Pancreas (tissue), 10 donors: Measurements from ENCODE around the gene SND1. TPM values are rescaled to one million over a fixed set of nuclear protein-coding genes. Genes with fewer than 3 reads are reported as not detected.
A peak's percentile ranks its signal among the peaks of the same experiment; 100 is the strongest.

Experiments
- ATAC-seq, 4 donors: fragments of 200-7000 bp; cut with Tn5 transposase; one replicate each; pipeline versions ENCODE4 v1.8.0 to v1.9.1; 2020; ENCODE audit warnings: mild to moderate bottlenecking in 4 of 4, moderate library complexity in 4 of 4
- DNase-seq, 6 donors: peaks; one replicate each; pipeline ENCODE4 v3.0.0-alpha.2; 2020
- FAIRE-seq: peaks from 2 replicates; lab custom pipeline; 2012; peaks lifted over from hg19 to GRCh38; lab: Jason Lieb, UNC
- H3K27ac ChIP-seq, 4 donors: fragments of 200-600 bp; sonication (generic); 1 replicate in 3 of 4; 2 replicates in 1 of 4; pipeline versions ENCODE4 v1.5.0 to v1.8.0; 2020
- H3K27me3 ChIP-seq, 4 donors: fragments of 200-600 bp; one replicate each; pipeline ENCODE4 v1.8.0; 2021
- H3K36me3 ChIP-seq, 3 donors: fragments of 200-600 bp; sonication (generic) in 1 of 3; one replicate each; pipeline versions ENCODE4 v1.5.0 to v1.8.0; 2020 to 2021
- H3K4me1 ChIP-seq, 3 donors: fragments of 200-600 bp; one replicate each; pipeline ENCODE4 v1.8.0; 2021
- H3K4me3 ChIP-seq, 4 donors: fragments of 200-600 bp; sonication (generic) in 2 of 4; one replicate each; pipeline versions ENCODE4 v1.5.0 to v1.8.0; 2020 to 2021
- H3K9me3 ChIP-seq, 4 donors: fragments of 200-600 bp; one replicate each; pipeline ENCODE4 v1.8.0; 2021
- CTCF ChIP-seq, 4 donors: fragments of 200-600 bp; sonication (generic) in 3 of 4; IDR thresholded peaks; one replicate each; pipeline versions ENCODE4 v1.5.0 to v1.8.0; 2021; ENCODE audit warnings: antibody characterized with exemption in 4 of 4
- WGBS, 2 donors: extraction: QIAGEN DNeasy Blood & Tissue Kit; methylation state at CpG; one replicate each; pipeline ENCODE4 v1.1.7; 2013; 5-methylcytosine and 5-hydroxymethylcytosine counted together
- intact Hi-C, 3 donors: fragments of 100-400 bp; cut with DNase I; formaldehyde crosslinking; loops; one replicate each; pipeline versions ENCODE4 v1.11.1 to v1.14.2; 2022
- polyA plus RNA-seq, 2 donors: library from polyadenylated mRNA; stranded (reverse); fragments of 200-250 nt; gene quantifications; one replicate each; pipeline ENCODE4 v1.2.3, GENCODE V29; 2013
- total RNA-seq, 6 donors: library from RNA; stranded (reverse); fragmentation: NEBNext Ultra II Directional in 4 of 6; extraction: Animal tissue kit (Norgen Biotek cat#: 25700) in 4 of 6; gene quantifications; one replicate each; pipeline versions ENCODE4 v1.2.1 to v1.2.4, GENCODE V29; 2021 to 2023
- donor health status: healthy with polysubstance abuse.
- donor health status: DM: no; HTN: no; CAD: no; lungs with moderate emphysema.
- donor health status: DM: no; HTN: no; CAD: no.
- donor health status: control.
- donor health status: control.
- donor health status: Bipolar disorder and iron deficiency.
- donor health status: DM: yes; HTN: yes; CAD: no.
- donor health status: DM: no; HTN: no; CAD: no.
- donor health status: DM: no; HTN: no; CAD: no.
- donor health status: DM: yes; HTN: yes; CAD: no.

SND1 gene
- total and polyA plus RNA-seq, 8 donors = 84.1 to 308 (median 225) TPM

GRCh38 chr7:128060018-128060417, 408.0 kb downstream of the SND1 start:
- H3K4me1 ChIP-seq = no peaks in the 10 kb centered on the region
- no peaks in the 10 kb centered on the region for H3K27me3 ChIP-seq
- intact Hi-C loops = no loop called here
- 83% methylated on average over 3 of the region's 3 CpGs for WGBS, 2 donors
- H3K4me3 ChIP-seq = no peak overlapping the region
- TF ChIP-seq CTCF (IDR thresholded peaks at IDR 0.05) = no peak
- no peak for DNase-seq
- no peak for ATAC-seq
- H3K36me3 ChIP-seq = no peaks in the 10 kb centered on the region
- no peak overlapping the region for H3K27ac ChIP-seq
- no peak for FAIRE-seq
- no peaks in the 10 kb centered on the region for H3K9me3 ChIP-seq

GRCh38 chr7:128063088-128063487, 411.1 kb downstream of the SND1 start:
- H3K36me3 ChIP-seq = no peaks in the 10 kb centered on the region
- H3K4me3 ChIP-seq = no peak overlapping the region
- FAIRE-seq (no peak), ATAC-seq (peak in 1 of 4 donors; percentile 13), DNase-seq (no peak)
- WGBS, 2 donors = 89 to 90% methylated on average over 8 of the region's 8 CpGs
- intact Hi-C loops = no loop called here
- no peak for TF ChIP-seq CTCF (IDR thresholded peaks at IDR 0.05)
- H3K27ac ChIP-seq = no peak overlapping the region
- H3K9me3 ChIP-seq = no peaks in the 10 kb centered on the region
- no peaks in the 10 kb centered on the region for H3K27me3 ChIP-seq
- no peaks in the 10 kb centered on the region for H3K4me1 ChIP-seq

- FAIRE-seq (no peak), DNase-seq (no peak), ATAC-seq (peak in 3 of 4 donors; percentile 29 to 81 (median 68))
- intact Hi-C loops = no loop called here
- Histone ChIP-seq H3K4me3 (no peak overlapping the region), H3K4me1 (no peaks in the 10 kb centered on the region), H3K36me3 (no peaks in the 10 kb centered on the region), H3K27me3 (no peaks in the 10 kb centered on the region), H3K27ac (no peak overlapping the region), H3K9me3 (no peaks in the 10 kb centered on the region)
- WGBS, 2 donors = 86 to 93% methylated on average over 7 of the region's 7 CpGs
- TF ChIP-seq CTCF (IDR thresholded peaks at IDR 0.05) = no peak
Observed at GRCh38 chr7:128065872-128066271, 413.9 kb downstream of the SND1 start.

GRCh38 chr7:128066395-128066794, 414.4 kb downstream of the SND1 start:
- ATAC-seq = no peak
- no peak for TF ChIP-seq CTCF (IDR thresholded peaks at IDR 0.05)
- Histone ChIP-seq H3K27ac (no peak overlapping the region), H3K4me1 (no peaks in the 10 kb centered on the region), H3K4me3 (no peak overlapping the region), H3K27me3 (no peaks in the 10 kb centered on the region), H3K36me3 (no peaks in the 10 kb centered on the region), H3K9me3 (no peaks in the 10 kb centered on the region)
- no peak for FAIRE-seq
- intact Hi-C loops = no loop called here
- no peak for DNase-seq
- 93 to 94% methylated on average over 10 of the region's 10 CpGs for WGBS, 2 donors

- intact Hi-C loops = no loop called here
- no peak for FAIRE-seq
- Histone ChIP-seq H3K4me1 (no peaks in the 10 kb centered on the region), H3K4me3 (no peak overlapping the region), H3K27me3 (no peaks in the 10 kb centered on the region), H3K9me3 (no peaks in the 10 kb centered on the region), H3K36me3 (no peaks in the 10 kb centered on the region), H3K27ac (no peak overlapping the region)
- 75 to 90% methylated on average over 5 of the region's 5 CpGs for WGBS, 2 donors
- DNase-seq = no peak
- no peak for TF ChIP-seq CTCF (IDR thresholded peaks at IDR 0.05)
- ATAC-seq = no peak
Observed at GRCh38 chr7:128066858-128067257, 414.9 kb downstream of the SND1 start.
